HG03066 (cell line): ENCODE measurements around the gene VGF.

Experiments used
- ATAC-seq: cut with Tn5 transposase; IDR thresholded peaks from one replicate; pipeline ENCODE4 v1.9.1; 2021; ENCODE audit warnings: low read depth; ENCODE audit not compliant: unreplicated experiment

The VGF gene

GRCh38 chr7:101166909-101167644 is 1.7 kb upstream of the VGF start:
- ATAC-seq: no peak

GRCh38 chr7:101166648-101166908 is 1.2 kb upstream of the VGF start:
- ATAC-seq: no peak

GRCh38 chr7:101165958-101166647 is 734 bp upstream of the VGF start:
- no peak for ATAC-seq

GRCh38 chr7:101164071-101164840 is 1.1 kb downstream of the VGF start:
- no peak for ATAC-seq

- ATAC-seq: no peak
Measured at GRCh38 chr7:101163279-101164070, 1.9 kb downstream of the VGF start.

GRCh38 chr7:101162551-101163278 is 2.7 kb downstream of the VGF start:
- ATAC-seq: no peak

- no peak for ATAC-seq
Measured at GRCh38 chr7:101161692-101162471, 3.5 kb downstream of the VGF start.

- no peak for ATAC-seq
Measured at GRCh38 chr7:101160910-101161309, 4.5 kb downstream of the VGF start.

- no peak for ATAC-seq
Measured at GRCh38 chr7:101159696-101160674, 5.4 kb downstream of the VGF start.

- no peak for ATAC-seq
Measured at GRCh38 chr7:101156866-101157589, 8.3 kb downstream of the VGF start.

- no peak for ATAC-seq
Measured at GRCh38 chr7:101156277-101156676, 9.1 kb downstream of the VGF start.

GRCh38 chr7:101155303-101155702 is 10.1 kb downstream of the VGF start:
- no peak for ATAC-seq

GRCh38 chr7:101154693-101155102 is 10.7 kb downstream of the VGF start:
- ATAC-seq: peak; percentile 25

GRCh38 chr7:101153969-101154692 is 11.2 kb downstream of the VGF start, which contains the start of gene AP1S1:
Gene AP1S1 (plus strand): TSS chr7:101154476. CDS start chr7:101154515, 39 bp downstream.
- peak; percentile 77 for ATAC-seq

- no peak for ATAC-seq
Measured at GRCh38 chr7:101151908-101152651, 13.3 kb downstream of the VGF start.

GRCh38 chr7:101140746-101141382 is 24.5 kb downstream of the VGF start:
- no peak for ATAC-seq
